ENCODE data around the gene STK39. TPM values are rescaled to one million over a fixed set of nuclear protein-coding genes. Genes with fewer than 3 reads are reported as not detected.

The STK39 gene
- total RNA-seq, 4 donors from 2014 or later: 17.4 to 27.6 (median 20.6) TPM

DNA sequence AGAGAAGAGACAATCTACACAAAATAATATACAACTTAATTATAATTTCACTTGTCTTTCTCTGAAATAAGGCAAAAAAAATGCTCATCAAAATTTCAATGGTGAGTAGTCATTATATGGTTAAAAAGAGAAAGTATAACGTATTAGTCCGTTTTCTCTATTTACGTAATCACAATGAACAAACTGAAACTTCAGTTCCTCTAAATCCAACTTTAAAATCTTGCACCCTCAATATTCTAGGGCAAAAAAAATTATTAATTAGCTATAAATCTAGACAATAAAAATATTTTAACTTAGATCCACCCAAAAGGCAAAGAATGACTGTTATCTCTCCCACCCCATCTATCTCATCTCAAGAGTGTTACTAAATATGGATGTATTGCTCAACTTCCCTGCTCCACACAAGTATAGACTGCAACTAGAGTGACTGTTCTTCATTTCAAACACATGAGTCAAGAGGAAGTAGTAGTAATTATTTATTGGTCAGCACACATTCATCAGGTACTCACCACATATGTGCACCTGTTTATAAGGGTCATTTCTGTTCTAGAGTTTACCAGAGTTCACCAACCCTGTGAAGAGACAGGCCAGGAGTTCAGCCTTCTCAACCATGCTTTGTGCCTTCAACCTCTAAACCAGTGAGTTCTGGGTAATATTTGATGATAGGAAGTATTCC lies 36.4 kb downstream of the STK39 start:
- Histone ChIP-seq H3K27me3 (no peaks in the 10 kb centered on the region), H3K9me3 (no peaks in the 10 kb centered on the region), H3K36me3 (no peaks in the 10 kb centered on the region), H3K27ac (peak overlapping the region; percentile 64 to 81 (median 70)), H3K4me1 (peaks cover 15 to 51% (median 18%) of the 10 kb centered on the region in 3 donors), H3K4me3 (peak overlapping the region in 3 of 4 donors; percentile 6 to 51 (median 19))
- intact Hi-C loops (cut with DNase I): no loop called here
- 10% methylated on average over 3 of the region's 3 CpGs for WGBS, 2 donors
- DNase-seq: no peak
- TF ChIP-seq, protein P1, sequence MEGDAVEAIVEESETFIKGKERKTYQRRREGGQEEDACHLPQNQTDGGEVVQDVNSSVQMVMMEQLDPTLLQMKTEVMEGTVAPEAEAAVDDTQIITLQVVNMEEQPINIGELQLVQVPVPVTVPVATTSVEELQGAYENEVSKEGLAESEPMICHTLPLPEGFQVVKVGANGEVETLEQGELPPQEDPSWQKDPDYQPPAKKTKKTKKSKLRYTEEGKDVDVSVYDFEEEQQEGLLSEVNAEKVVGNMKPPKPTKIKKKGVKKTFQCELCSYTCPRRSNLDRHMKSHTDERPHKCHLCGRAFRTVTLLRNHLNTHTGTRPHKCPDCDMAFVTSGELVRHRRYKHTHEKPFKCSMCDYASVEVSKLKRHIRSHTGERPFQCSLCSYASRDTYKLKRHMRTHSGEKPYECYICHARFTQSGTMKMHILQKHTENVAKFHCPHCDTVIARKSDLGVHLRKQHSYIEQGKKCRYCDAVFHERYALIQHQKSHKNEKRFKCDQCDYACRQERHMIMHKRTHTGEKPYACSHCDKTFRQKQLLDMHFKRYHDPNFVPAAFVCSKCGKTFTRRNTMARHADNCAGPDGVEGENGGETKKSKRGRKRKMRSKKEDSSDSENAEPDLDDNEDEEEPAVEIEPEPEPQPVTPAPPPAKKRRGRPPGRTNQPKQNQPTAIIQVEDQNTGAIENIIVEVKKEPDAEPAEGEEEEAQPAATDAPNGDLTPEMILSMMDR (IDR thresholded peaks at IDR 0.05): no peak
- no peak for TF ChIP-seq POLR2A (IDR thresholded peaks at IDR 0.05)

DNA sequence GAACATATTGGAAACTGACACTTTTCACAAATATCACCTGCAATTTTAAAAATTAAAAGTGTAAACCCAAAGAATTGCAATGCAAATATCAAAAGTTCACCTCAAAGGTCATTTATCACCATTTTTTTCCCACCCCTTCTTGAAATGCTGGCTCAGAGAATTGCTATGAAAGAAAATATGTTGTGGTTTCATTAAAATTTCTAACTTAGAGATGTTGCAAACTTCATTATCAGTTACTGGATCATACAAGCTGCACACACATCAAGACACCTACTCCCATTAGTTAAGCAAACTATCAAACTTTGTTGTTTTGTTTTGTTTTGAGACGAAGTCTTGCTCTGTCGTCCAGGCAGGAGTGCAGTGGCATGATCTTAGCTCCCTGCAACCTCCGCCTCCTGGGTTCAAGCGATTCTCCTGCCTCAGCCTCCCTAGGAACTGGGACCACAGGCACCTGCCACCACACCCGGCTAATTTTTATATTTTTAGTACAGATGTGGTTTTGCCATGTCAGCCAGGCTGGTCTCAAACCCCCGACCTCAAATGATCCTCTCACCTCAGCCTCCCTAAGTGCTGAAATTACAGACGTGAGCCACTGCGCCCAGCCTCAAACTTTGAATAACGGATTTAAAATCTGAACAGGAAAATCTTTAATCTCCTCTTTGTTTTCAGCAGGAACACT lies 37.0 kb downstream of the STK39 start:
- WGBS, 2 donors: 62 to 69% methylated on average over 9 of the region's 9 CpGs
- Histone ChIP-seq H3K27ac (peak overlapping the region in 3 of 4 donors; percentile 20 to 81 (median 38)), H3K36me3 (no peaks in the 10 kb centered on the region), H3K4me1 (peaks cover 15 to 50% (median 18%) of the 10 kb centered on the region in 3 donors), H3K4me3 (peak overlapping the region in 3 of 4 donors; percentile 6 to 51 (median 19)), H3K9me3 (no peaks in the 10 kb centered on the region), H3K27me3 (no peaks in the 10 kb centered on the region)
- DNase-seq: no peak
- TF ChIP-seq POLR2A (IDR thresholded peaks at IDR 0.05): no peak
- TF ChIP-seq, protein P1 (IDR thresholded peaks at IDR 0.05): no peak
- intact Hi-C loops (cut with DNase I): no loop called here

DNA sequence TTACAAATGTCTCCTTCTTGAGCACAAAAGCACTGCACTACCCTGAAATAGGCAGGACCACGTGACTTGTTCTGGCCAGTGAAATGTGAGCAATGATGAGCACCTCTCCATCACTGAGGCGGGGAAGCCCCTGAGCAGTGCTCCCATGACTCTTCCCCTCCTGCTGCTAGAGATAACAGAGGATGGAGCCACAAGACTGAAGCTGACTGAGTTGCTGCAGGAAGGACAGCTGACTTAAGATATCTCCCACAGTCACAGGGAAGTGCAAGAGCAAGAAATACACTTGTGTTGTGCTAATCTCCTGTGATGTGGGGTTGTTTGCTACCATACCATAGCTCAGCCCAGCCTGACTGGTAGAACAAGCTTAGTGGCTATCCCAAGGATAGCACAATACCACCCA lies 38.7 kb downstream of the STK39 start:
- H3K27me3 ChIP-seq: no peaks in the 10 kb centered on the region
- peak overlapping the region in 2 of 4 donors; percentile 12 to 65 for H3K27ac ChIP-seq
- intact Hi-C loops (cut with DNase I): no loop called here
- 79 to 86% methylated on average over 1 to 2 of the region's 2 CpGs for WGBS, 2 donors
- H3K4me3 ChIP-seq: no peak overlapping the region
- no peaks in the 10 kb centered on the region for H3K36me3 ChIP-seq
- no peak for DNase-seq
- H3K4me1 ChIP-seq: peaks cover 15 to 57% (median 18%) of the 10 kb centered on the region in 3 donors
- no peak for TF ChIP-seq POLR2A (IDR thresholded peaks at IDR 0.05)
- TF ChIP-seq, protein P1 (IDR thresholded peaks at IDR 0.05): no peak
- no peaks in the 10 kb centered on the region for H3K9me3 ChIP-seq

DNA sequence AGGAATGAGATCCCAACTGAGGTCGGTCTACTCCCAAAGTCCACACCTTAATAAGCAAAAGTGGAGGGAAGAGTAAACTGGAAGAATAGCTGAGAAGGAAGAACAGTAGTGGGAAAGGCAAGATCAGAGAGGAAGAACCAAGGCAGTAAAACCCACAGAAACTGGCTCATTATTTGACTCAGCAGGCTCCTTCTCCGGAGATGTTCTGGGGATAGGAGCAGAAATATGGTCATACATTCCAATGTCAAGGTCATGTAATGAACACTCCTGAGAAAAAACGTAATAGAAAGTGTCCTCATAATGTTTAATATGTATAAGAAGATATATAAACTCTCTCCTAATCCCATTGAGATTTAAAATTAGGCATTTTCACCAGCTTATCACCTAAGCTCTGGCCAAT lies 39.5 kb downstream of the STK39 start:
- DNase-seq: no peak
- H3K4me3 ChIP-seq: no peak overlapping the region
- 73 to 79% methylated on average over 3 of the region's 3 CpGs for WGBS, 2 donors
- no peaks in the 10 kb centered on the region for H3K9me3 ChIP-seq
- TF ChIP-seq POLR2A (IDR thresholded peaks at IDR 0.05): no peak
- TF ChIP-seq, protein P1 (IDR thresholded peaks at IDR 0.05): no peak
- H3K27ac ChIP-seq: peak overlapping the region in 2 of 4 donors; percentile 12 to 65
- H3K27me3 ChIP-seq: no peaks in the 10 kb centered on the region
- peaks cover 15 to 54% (median 18%) of the 10 kb centered on the region in 3 donors for H3K4me1 ChIP-seq
- no peaks in the 10 kb centered on the region for H3K36me3 ChIP-seq
- intact Hi-C loops (cut with DNase I): no loop called here
